Measurements from ENCODE around the gene PPFIA4. TPM values are rescaled to one million over a fixed set of nuclear protein-coding genes. Genes with fewer than 3 reads are reported as not detected.

The PPFIA4 gene
- total and polyA plus RNA-seq, 9 of the 15 experiments (the other 6 are each of a cell fraction or from before 2014, with no cell fraction given) = 0.07 to 12.0 (median 0.70) TPM

DNA sequence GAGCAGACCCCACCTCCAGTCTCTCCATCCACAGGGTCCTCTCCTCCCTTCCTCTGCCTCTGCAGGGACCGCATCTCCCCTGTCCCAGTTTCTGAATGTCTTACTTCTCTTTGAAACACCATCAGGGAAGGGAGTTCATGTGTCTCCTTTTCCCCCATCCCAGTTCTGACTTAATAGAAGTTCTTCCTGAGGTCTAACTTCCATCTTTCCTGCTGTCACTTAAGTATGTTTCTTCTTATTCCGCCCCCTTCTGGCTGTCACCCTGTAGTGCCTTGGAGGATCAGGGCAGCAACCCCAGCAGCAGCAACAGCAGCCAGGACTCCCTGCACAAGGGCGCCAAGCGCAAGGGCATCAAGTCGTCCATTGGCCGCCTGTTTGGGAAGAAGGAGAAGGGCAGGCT lies 30.2 kb downstream of the PPFIA4 start:
- Histone ChIP-seq H3K9me1 (ENCODE audit: control insufficient read depth, insufficient read depth, low read length) (no peaks in the 10 kb centered on the region), H3K9ac (ENCODE audit: insufficient read depth in 1 of 2, low read depth in 2 of 2, low read length in 2 of 2) (0 out of 4 replicates have a peak overlapping the region, but pooled peaks of 1 of the 2 experiments have one; percentile 5), H4K20me1 (replicated peaks; ENCODE audit: control insufficient read depth, insufficient read depth, low read length) (peaks cover 9% of the 10 kb centered on the region; the same call in 1 of the 2 replicates), H3K4me3 (no peak overlapping the region), H2AFZ (ENCODE audit: low read depth, low read length) (no peak overlapping the region), H3K4me2 (ENCODE audit: insufficient read depth, low read length) (no peak overlapping the region), H3K27me3 (ENCODE audit: control insufficient read depth in 2 of 2, insufficient read depth in 2 of 2, low read length in 2 of 2) (peaks cover 56 to 91% of the 10 kb centered on the region in 2 experiments), H3K27ac (ENCODE audit: extremely low read depth, low read depth, low read length) (no peak overlapping the region), H3K9me3 (replicated peaks; ENCODE audit: control insufficient read depth, insufficient read depth, low read depth, low read length) (no peaks in the 10 kb centered on the region), H3K4me1 (replicated peaks in 1 of 2; ENCODE audit: control insufficient read depth in 2 of 2, insufficient read depth in 2 of 2, low read length in 2 of 2) (peaks cover 0 to 9% of the 10 kb centered on the region in 2 experiments; a peak in 2 of 5 replicates), H3K79me2 (ENCODE audit: control insufficient read depth, insufficient read depth, low read length) (no peaks in the 10 kb centered on the region), H3K36me3 (ENCODE audit: control insufficient read depth, insufficient read depth, low read length) (no peaks in the 10 kb centered on the region)
- ATAC-seq (peak; percentile 30; the same call in 1 of the 3 replicates), DNase-seq (ENCODE audit: extremely low read depth in 1 of 4, low spot score in 3 of 4) (peak in 3 of 4 experiments; percentile 31 to 42 (median 38)), FAIRE-seq (no peak)
- BruUV-seq (replicated peaks) = no TSS peak
- CTCF ChIA-PET (ENCODE audit: low intra/inter-chr PET ratio) = no interaction called here
- intact Hi-C loops (cut with micrococcal nuclease) = no loop called here
- POLR2A ChIA-PET = interaction anchor here (0.7 kb wide), 1 partner anchor 9 kb away, joined by 5 read pairs; no protein-coding TSS in a partner anchor
- WGBS (ENCODE audit: insufficient coverage, low coverage, missing lambda C conversion rate) = 0% methylated on average over 6 of the region's 6 CpGs
- in situ Hi-C loops (cut with MboI) = no loop called here
- TF ChIP-seq DDX20 (tag; IDR thresholded peaks at IDR 0.05; ENCODE audit: low read depth) = no peak
- TF ChIP-seq, protein P1, sequence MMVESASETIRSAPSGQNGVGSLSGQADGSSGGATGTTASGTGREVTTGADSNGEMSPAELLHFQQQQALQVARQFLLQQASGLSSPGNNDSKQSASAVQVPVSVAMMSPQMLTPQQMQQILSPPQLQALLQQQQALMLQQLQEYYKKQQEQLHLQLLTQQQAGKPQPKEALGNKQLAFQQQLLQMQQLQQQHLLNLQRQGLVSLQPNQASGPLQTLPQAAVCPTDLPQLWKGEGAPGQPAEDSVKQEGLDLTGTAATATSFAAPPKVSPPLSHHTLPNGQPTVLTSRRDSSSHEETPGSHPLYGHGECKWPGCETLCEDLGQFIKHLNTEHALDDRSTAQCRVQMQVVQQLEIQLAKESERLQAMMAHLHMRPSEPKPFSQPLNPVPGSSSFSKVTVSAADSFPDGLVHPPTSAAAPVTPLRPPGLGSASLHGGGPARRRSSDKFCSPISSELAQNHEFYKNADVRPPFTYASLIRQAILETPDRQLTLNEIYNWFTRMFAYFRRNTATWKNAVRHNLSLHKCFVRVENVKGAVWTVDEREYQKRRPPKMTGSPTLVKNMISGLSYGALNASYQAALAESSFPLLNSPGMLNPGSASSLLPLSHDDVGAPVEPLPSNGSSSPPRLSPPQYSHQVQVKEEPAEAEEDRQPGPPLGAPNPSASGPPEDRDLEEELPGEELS (CRISPR knock-in tag; IDR thresholded peaks at IDR 0.05; ENCODE audit: borderline replicate concordance) = no peak
- TF ChIP-seq HMG20A (CRISPR knock-in tag; conservative IDR thresholded peaks at IDR 0.05) = no peak
- no peak for TF ChIP-seq TSC22D4 (tag; IDR thresholded peaks at IDR 0.05)
- TF ChIP-seq, protein P2, sequence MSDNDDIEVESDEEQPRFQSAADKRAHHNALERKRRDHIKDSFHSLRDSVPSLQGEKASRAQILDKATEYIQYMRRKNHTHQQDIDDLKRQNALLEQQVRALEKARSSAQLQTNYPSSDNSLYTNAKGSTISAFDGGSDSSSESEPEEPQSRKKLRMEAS (CRISPR knock-in tag; IDR thresholded peaks at IDR 0.05) = 0 out of 2 replicates have a peak, but pooled peaks have one; percentile 20
- TF ChIP-seq SMARCA5 (IDR thresholded peaks at IDR 0.05) = peak; percentile 58; the same call in 1 of the 2 replicates
- TF ChIP-seq KDM1A (IDR thresholded peaks at IDR 0.05) = peak; percentile 11 to 39; a peak in 1 of 4 replicates
- TF ChIP-seq, protein P3, sequence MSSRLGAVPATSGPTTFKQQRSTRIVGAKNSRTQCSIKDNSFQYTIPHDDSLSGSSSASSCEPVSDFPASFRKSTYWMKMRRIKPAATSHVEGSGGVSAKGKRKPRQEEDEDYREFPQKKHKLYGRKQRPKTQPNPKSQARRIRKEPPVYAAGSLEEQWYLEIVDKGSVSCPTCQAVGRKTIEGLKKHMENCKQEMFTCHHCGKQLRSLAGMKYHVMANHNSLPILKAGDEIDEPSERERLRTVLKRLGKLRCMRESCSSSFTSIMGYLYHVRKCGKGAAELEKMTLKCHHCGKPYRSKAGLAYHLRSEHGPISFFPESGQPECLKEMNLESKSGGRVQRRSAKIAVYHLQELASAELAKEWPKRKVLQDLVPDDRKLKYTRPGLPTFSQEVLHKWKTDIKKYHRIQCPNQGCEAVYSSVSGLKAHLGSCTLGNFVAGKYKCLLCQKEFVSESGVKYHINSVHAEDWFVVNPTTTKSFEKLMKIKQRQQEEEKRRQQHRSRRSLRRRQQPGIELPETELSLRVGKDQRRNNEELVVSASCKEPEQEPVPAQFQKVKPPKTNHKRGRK (tag; IDR thresholded peaks at IDR 0.05) = no peak
- TF ChIP-seq RBM25 (IDR thresholded peaks at IDR 0.05; ENCODE audit: low read depth, low read length, severe bottlenecking) = peak; percentile 16
- no peak for TF ChIP-seq LCOR (CRISPR knock-in tag; IDR thresholded peaks at IDR 0.05)
- no peak for TF ChIP-seq HDAC8 (tag; IDR thresholded peaks at IDR 0.05)
- no peak for TF ChIP-seq DMBX1 (CRISPR knock-in tag; IDR thresholded peaks at IDR 0.05; ENCODE audit: borderline replicate concordance)
- peak in 1 of 2 experiments; percentile 4; a peak in 1 of 4 replicates for TF ChIP-seq RAD21 (CRISPR knock-in tag; conservative IDR thresholded peaks at IDR 0.05 in 1 of 2, IDR thresholded peaks at IDR 0.05 in 1 of 2)
- TF ChIP-seq FOXP1 (CRISPR knock-in tag; IDR thresholded peaks at IDR 0.05) = no peak
- peak; percentile 77 for TF ChIP-seq BCOR (IDR thresholded peaks at IDR 0.05)
- no peak for TF ChIP-seq DPF2 (IDR thresholded peaks at IDR 0.05)
- TF ChIP-seq ZNF184 (CRISPR knock-in tag; IDR thresholded peaks at IDR 0.05) = no peak
- TF ChIP-seq CREBBP (IDR thresholded peaks at IDR 0.05; ENCODE audit: low read depth, low read length) = no peak
